GM12878 (cell line): ENCODE measurements around the gene STK10.

ENCODE experiments used
- CTCF ChIP-seq, 3 experiments: IDR thresholded peaks in 2 of 3; conservative IDR thresholded peaks in 1 of 3; 2 replicates each; pipeline ENCODE4 v1.5.1; 2011; ENCODE audit warnings: low read depth in 3 of 3, low read length in 3 of 3, mild to moderate bottlenecking in 3 of 3, control low read depth in 2 of 3, moderate library complexity in 2 of 3, inconsistent platforms in 1 of 3, mixed read lengths in 1 of 3; ENCODE audit not compliant: control insufficient read depth in 2 of 3, insufficient read depth in 1 of 3; ENCODE audit errors: extremely low read depth in 1 of 3
- EP300 ChIP-seq, 2 experiments: fragments of 150-350 bp in 1 of 2; IDR thresholded peaks; 2 replicates each; pipeline ENCODE4 v1.6.1; 2011 to 2012; ENCODE audit warnings: low read depth in 2 of 2, low read length in 2 of 2, borderline replicate concordance in 1 of 2, improper control_type of control experiment in 1 of 2, inconsistent platforms in 1 of 2; ENCODE audit not compliant: control insufficient read depth in 1 of 2
- EZH2 ChIP-seq: IDR thresholded peaks from 2 replicates; pipeline ENCODE4 v1.6.1; 2012; ENCODE audit warnings: low read depth, mild to moderate bottlenecking, control low read depth, inconsistent platforms, low read length, borderline replicate concordance; ENCODE audit not compliant: control insufficient read depth
- GATAD2B ChIP-seq: fragments of 450-650 bp; conservative IDR thresholded peaks from 2 replicates; pipeline ENCODE4 v1.6.1; 2017; ENCODE audit warnings: low read depth, mild to moderate bottlenecking, moderate library complexity
- HDGF ChIP-seq: fragments of 450-650 bp; IDR thresholded peaks from 2 replicates; pipeline ENCODE4 v1.6.1; 2016; ENCODE audit warnings: antibody characterized with exemption
- MYC ChIP-seq: IDR thresholded peaks from 2 replicates; pipeline ENCODE4 v1.6.1; 2011; ENCODE audit warnings: mild to moderate bottlenecking, low read length, moderate library complexity, inconsistent platforms; ENCODE audit not compliant: insufficient read depth, insufficient replicate concordance, insufficient read length, severe bottlenecking
- POLR2A ChIP-seq: IDR thresholded peaks from 2 replicates; pipeline ENCODE4 v1.6.1; 2011; ENCODE audit warnings: low read depth, mild to moderate bottlenecking, low read length
- SMAD5 ChIP-seq: IDR thresholded peaks from 2 replicates; pipeline ENCODE4 v1.6.1; 2016; ENCODE audit warnings: antibody characterized with exemption, low read depth
- USF2 ChIP-seq: IDR thresholded peaks from 2 replicates; pipeline ENCODE4 v1.6.1; 2011; ENCODE audit warnings: low read depth, low read length, improper control_type of control experiment, borderline replicate concordance

GRCh38 chr5:172038167-172038566 is 149.9 kb downstream of the STK10 start:
- TF ChIP-seq USF2 (no peak), CTCF (IDR thresholded peaks at IDR 0.05 in 2 of 3, conservative IDR thresholded peaks at IDR 0.05 in 1 of 3; ENCODE audit: control insufficient read depth in 2 of 3, extremely low read depth in 1 of 3, insufficient read depth in 1 of 3, low read depth in 3 of 3, low read length in 3 of 3) (no peak), EZH2 (no peak), EP300 (IDR thresholded peaks at IDR 0.05; ENCODE audit: borderline replicate concordance in 1 of 2, control insufficient read depth in 1 of 2, low read depth in 2 of 2, low read length in 2 of 2) (no peak), SMAD5 (no peak), HDGF (no peak), POLR2A (no peak), GATAD2B (no peak), MYC (no peak)
